Neural cell (in vitro differentiated cells): ENCODE measurements around the gene TUBA1A.
A peak's percentile ranks its signal among the peaks of the same experiment; 100 is the strongest.

ENCODE experiments used
- CTCF ChIP-seq: fragments of 450-650 bp; IDR thresholded peaks from 2 replicates; pipeline ENCODE4 v1.5.1; 2014; ENCODE audit warnings: antibody characterized with exemption, mild to moderate bottlenecking, moderate library complexity; ENCODE audit not compliant: poor library complexity, severe bottlenecking
- EZH2 ChIP-seq: fragments of 200-600, 300-800 bp; shearing (Covaris generic), sonication (generic); IDR thresholded peaks from 2 replicates; pipeline ENCODE4 v1.6.1; 2014; ENCODE audit warnings: antibody characterized with exemption, low read length, borderline replicate concordance, mild to moderate bottlenecking; ENCODE audit not compliant: insufficient read depth, poor library complexity, severe bottlenecking
- MXI1 ChIP-seq: fragments of 450-650 bp; conservative IDR thresholded peaks from 2 replicates; pipeline ENCODE4 v1.6.1; 2014; ENCODE audit warnings: antibody characterized with exemption, mild to moderate bottlenecking; ENCODE audit not compliant: poor library complexity, severe bottlenecking
- RAD21 ChIP-seq: fragments of 450-650 bp; conservative IDR thresholded peaks from 2 replicates; pipeline ENCODE4 v1.6.1; 2014; ENCODE audit warnings: antibody characterized with exemption, mild to moderate bottlenecking, moderate library complexity
- TF ChIP-seq, protein P1 (sequence below): IDR thresholded peaks from 2 replicates; pipeline ENCODE4 v1.6.1; 2012; ENCODE audit warnings: borderline replicate concordance

- TF ChIP-seq CTCF, result no peak
- no peak for TF ChIP-seq EZH2
- TF ChIP-seq, protein P1, sequence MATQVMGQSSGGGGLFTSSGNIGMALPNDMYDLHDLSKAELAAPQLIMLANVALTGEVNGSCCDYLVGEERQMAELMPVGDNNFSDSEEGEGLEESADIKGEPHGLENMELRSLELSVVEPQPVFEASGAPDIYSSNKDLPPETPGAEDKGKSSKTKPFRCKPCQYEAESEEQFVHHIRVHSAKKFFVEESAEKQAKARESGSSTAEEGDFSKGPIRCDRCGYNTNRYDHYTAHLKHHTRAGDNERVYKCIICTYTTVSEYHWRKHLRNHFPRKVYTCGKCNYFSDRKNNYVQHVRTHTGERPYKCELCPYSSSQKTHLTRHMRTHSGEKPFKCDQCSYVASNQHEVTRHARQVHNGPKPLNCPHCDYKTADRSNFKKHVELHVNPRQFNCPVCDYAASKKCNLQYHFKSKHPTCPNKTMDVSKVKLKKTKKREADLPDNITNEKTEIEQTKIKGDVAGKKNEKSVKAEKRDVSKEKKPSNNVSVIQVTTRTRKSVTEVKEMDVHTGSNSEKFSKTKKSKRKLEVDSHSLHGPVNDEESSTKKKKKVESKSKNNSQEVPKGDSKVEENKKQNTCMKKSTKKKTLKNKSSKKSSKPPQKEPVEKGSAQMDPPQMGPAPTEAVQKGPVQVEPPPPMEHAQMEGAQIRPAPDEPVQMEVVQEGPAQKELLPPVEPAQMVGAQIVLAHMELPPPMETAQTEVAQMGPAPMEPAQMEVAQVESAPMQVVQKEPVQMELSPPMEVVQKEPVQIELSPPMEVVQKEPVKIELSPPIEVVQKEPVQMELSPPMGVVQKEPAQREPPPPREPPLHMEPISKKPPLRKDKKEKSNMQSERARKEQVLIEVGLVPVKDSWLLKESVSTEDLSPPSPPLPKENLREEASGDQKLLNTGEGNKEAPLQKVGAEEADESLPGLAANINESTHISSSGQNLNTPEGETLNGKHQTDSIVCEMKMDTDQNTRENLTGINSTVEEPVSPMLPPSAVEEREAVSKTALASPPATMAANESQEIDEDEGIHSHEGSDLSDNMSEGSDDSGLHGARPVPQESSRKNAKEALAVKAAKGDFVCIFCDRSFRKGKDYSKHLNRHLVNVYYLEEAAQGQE, result peak; percentile 95
- peak; percentile 51 for TF ChIP-seq RAD21
- TF ChIP-seq MXI1, result peak; percentile 43
Measured at GRCh38 chr12:49187184-49187583, 1.7 kb downstream of the TUBA1A start.
